NK-92 (cell line): ENCODE results near the gene SGPP2.
"Not testable (repeated sequence)": the region's sequence is repeated elsewhere in the genome, so short reads cannot be mapped to it uniquely, and the experiment has no call there.

ENCODE experiments used
- DNase-seq: peaks from one replicate; lab custom pipeline; 2025; ENCODE audit not compliant: unreplicated experiment; lab: John Stamatoyannopoulos, UW

The SGPP2 gene

GRCh38 chr2:222424276-222424728 lies at the start of gene SGPP2:
TSS of gene SGPP2 (plus strand) at chr2:222424543. CDS start at chr2:222424603, 60 bp downstream.
- no peak for DNase-seq

GRCh38 chr2:222375798-222376197 lies 48.5 kb upstream of the SGPP2 start:
- DNase-seq: no peak

- no peak for DNase-seq
Observed at GRCh38 chr2:222380456-222380855, 43.9 kb upstream of the SGPP2 start.

- DNase-seq: no peak
Observed at GRCh38 chr2:222381566-222381965, 42.8 kb upstream of the SGPP2 start.

GRCh38 chr2:222383255-222383654 lies 41.1 kb upstream of the SGPP2 start:
- no peak for DNase-seq

GRCh38 chr2:222391743-222392285 lies 32.5 kb upstream of the SGPP2 start:
- no peak for DNase-seq

GRCh38 chr2:222393733-222394267 lies 30.5 kb upstream of the SGPP2 start:
- DNase-seq: no peak

- DNase-seq: no peak
Observed at GRCh38 chr2:222398446-222398885, 25.9 kb upstream of the SGPP2 start.

GRCh38 chr2:222399038-222399783 lies 25.1 kb upstream of the SGPP2 start:
- DNase-seq: no peak

GRCh38 chr2:222404151-222404905 lies 20.0 kb upstream of the SGPP2 start:
- DNase-seq: no peak

GRCh38 chr2:222408684-222409083 lies 15.7 kb upstream of the SGPP2 start:
- DNase-seq: no peak

GRCh38 chr2:222410534-222410933 lies 13.8 kb upstream of the SGPP2 start:
- DNase-seq: no peak

GRCh38 chr2:222412334-222412733 lies 12.0 kb upstream of the SGPP2 start:
- DNase-seq: not testable (repeated sequence)

GRCh38 chr2:222413295-222413911 lies 10.9 kb upstream of the SGPP2 start:
- no peak for DNase-seq

- DNase-seq: no peak
Observed at GRCh38 chr2:222418739-222419138, 5.6 kb upstream of the SGPP2 start.

GRCh38 chr2:222420508-222420907 lies 3.8 kb upstream of the SGPP2 start:
- no peak for DNase-seq

- no peak for DNase-seq
Observed at GRCh38 chr2:222421626-222422025, 2.7 kb upstream of the SGPP2 start.

- DNase-seq: no peak
Observed at GRCh38 chr2:222423186-222423585, 1.2 kb upstream of the SGPP2 start.

- no peak for DNase-seq
Observed at GRCh38 chr2:222423632-222424275, 589 bp upstream of the SGPP2 start.

- DNase-seq: no peak
Observed at GRCh38 chr2:222424729-222425671, 657 bp downstream of the SGPP2 start.
